ENCODE results near the gene SORCS3. TPM values are rescaled to one million over a fixed set of nuclear protein-coding genes. Genes with fewer than 3 reads are reported as not detected.

Gene SORCS3
- total RNA-seq, 1 donor, result 2.5 TPM

- peaks cover 11% of the 10 kb centered on the region for H3K27me3 ChIP-seq (ENCODE audit: insufficient read depth, low read length)
- no peaks in the 10 kb centered on the region for H3K9me3 ChIP-seq (ENCODE audit: low read depth, low read length)
- no peak overlapping the region for H3K4me3 ChIP-seq (ENCODE audit: low read length)
- H3K4me1 ChIP-seq (ENCODE audit: insufficient read depth, low read length), result no peaks in the 10 kb centered on the region
Observed at GRCh38 chr10:104663563-104663962, 22.5 kb downstream of the SORCS3 start.

GRCh38 chr10:104664205-104664604 lies 23.1 kb downstream of the SORCS3 start:
- H3K9me3 ChIP-seq (ENCODE audit: low read depth, low read length), result no peaks in the 10 kb centered on the region
- no peaks in the 10 kb centered on the region for H3K4me1 ChIP-seq (ENCODE audit: insufficient read depth, low read length)
- H3K27me3 ChIP-seq (ENCODE audit: insufficient read depth, low read length), result peaks cover 10% of the 10 kb centered on the region
- no peak overlapping the region for H3K4me3 ChIP-seq (ENCODE audit: low read length)

GRCh38 chr10:104665174-104665573 lies 24.1 kb downstream of the SORCS3 start:
- no peaks in the 10 kb centered on the region for H3K4me1 ChIP-seq (ENCODE audit: insufficient read depth, low read length)
- H3K4me3 ChIP-seq (ENCODE audit: low read length), result no peak overlapping the region
- no peaks in the 10 kb centered on the region for H3K9me3 ChIP-seq (ENCODE audit: low read depth, low read length)
- H3K27me3 ChIP-seq (ENCODE audit: insufficient read depth, low read length), result peaks cover 2% of the 10 kb centered on the region

- Histone ChIP-seq H3K27me3 (ENCODE audit: insufficient read depth, low read length) (no peaks in the 10 kb centered on the region), H3K4me1 (ENCODE audit: insufficient read depth, low read length) (no peaks in the 10 kb centered on the region), H3K4me3 (ENCODE audit: low read length) (no peak overlapping the region), H3K9me3 (ENCODE audit: low read depth, low read length) (no peaks in the 10 kb centered on the region)
Observed at GRCh38 chr10:104666106-104666505, 25.0 kb downstream of the SORCS3 start.

GRCh38 chr10:104676874-104677273 lies 35.8 kb downstream of the SORCS3 start:
- no peak overlapping the region for H3K4me3 ChIP-seq (ENCODE audit: low read length)
- peaks cover 7% of the 10 kb centered on the region for H3K27me3 ChIP-seq (ENCODE audit: insufficient read depth, low read length)
- no peaks in the 10 kb centered on the region for H3K9me3 ChIP-seq (ENCODE audit: low read depth, low read length)
- H3K4me1 ChIP-seq (ENCODE audit: insufficient read depth, low read length), result no peaks in the 10 kb centered on the region

GRCh38 chr10:104678658-104679057 lies 37.6 kb downstream of the SORCS3 start:
- Histone ChIP-seq H3K4me1 (ENCODE audit: insufficient read depth, low read length) (no peaks in the 10 kb centered on the region), H3K9me3 (ENCODE audit: low read depth, low read length) (no peaks in the 10 kb centered on the region), H3K27me3 (ENCODE audit: insufficient read depth, low read length) (peaks cover 5% of the 10 kb centered on the region), H3K4me3 (ENCODE audit: low read length) (no peak overlapping the region)

- no peaks in the 10 kb centered on the region for H3K4me1 ChIP-seq (ENCODE audit: insufficient read depth, low read length)
- H3K9me3 ChIP-seq (ENCODE audit: low read depth, low read length), result no peaks in the 10 kb centered on the region
- no peak overlapping the region for H3K4me3 ChIP-seq (ENCODE audit: low read length)
- peaks cover 5% of the 10 kb centered on the region for H3K27me3 ChIP-seq (ENCODE audit: insufficient read depth, low read length)
Observed at GRCh38 chr10:104680467-104681401, 39.6 kb downstream of the SORCS3 start.

- Histone ChIP-seq H3K9me3 (ENCODE audit: low read depth, low read length) (no peaks in the 10 kb centered on the region), H3K27me3 (ENCODE audit: insufficient read depth, low read length) (peaks cover 5% of the 10 kb centered on the region), H3K4me3 (ENCODE audit: low read length) (no peak overlapping the region), H3K4me1 (ENCODE audit: insufficient read depth, low read length) (no peaks in the 10 kb centered on the region)
Observed at GRCh38 chr10:104681485-104681884, 40.4 kb downstream of the SORCS3 start.

GRCh38 chr10:104683567-104683966 lies 42.5 kb downstream of the SORCS3 start:
- no peaks in the 10 kb centered on the region for H3K9me3 ChIP-seq (ENCODE audit: low read depth, low read length)
- H3K4me1 ChIP-seq (ENCODE audit: insufficient read depth, low read length), result no peaks in the 10 kb centered on the region
- peaks cover 5% of the 10 kb centered on the region for H3K27me3 ChIP-seq (ENCODE audit: insufficient read depth, low read length)
- H3K4me3 ChIP-seq (ENCODE audit: low read length), result no peak overlapping the region

- no peak overlapping the region for H3K4me3 ChIP-seq (ENCODE audit: low read length)
- no peaks in the 10 kb centered on the region for H3K4me1 ChIP-seq (ENCODE audit: insufficient read depth, low read length)
- no peaks in the 10 kb centered on the region for H3K27me3 ChIP-seq (ENCODE audit: insufficient read depth, low read length)
- H3K9me3 ChIP-seq (ENCODE audit: low read depth, low read length), result no peaks in the 10 kb centered on the region
Observed at GRCh38 chr10:104686829-104687228, 45.7 kb downstream of the SORCS3 start.

GRCh38 chr10:104688251-104689042 lies 47.4 kb downstream of the SORCS3 start:
- Histone ChIP-seq H3K9me3 (ENCODE audit: low read depth, low read length) (no peaks in the 10 kb centered on the region), H3K4me1 (ENCODE audit: insufficient read depth, low read length) (no peaks in the 10 kb centered on the region), H3K4me3 (ENCODE audit: low read length) (no peak overlapping the region), H3K27me3 (ENCODE audit: insufficient read depth, low read length) (no peaks in the 10 kb centered on the region)

GRCh38 chr10:104689105-104689504 lies 48.0 kb downstream of the SORCS3 start:
- H3K4me3 ChIP-seq (ENCODE audit: low read length), result no peak overlapping the region
- no peaks in the 10 kb centered on the region for H3K9me3 ChIP-seq (ENCODE audit: low read depth, low read length)
- H3K4me1 ChIP-seq (ENCODE audit: insufficient read depth, low read length), result no peaks in the 10 kb centered on the region
- H3K27me3 ChIP-seq (ENCODE audit: insufficient read depth, low read length), result no peaks in the 10 kb centered on the region

GRCh38 chr10:104689547-104689946 lies 48.5 kb downstream of the SORCS3 start:
- H3K27me3 ChIP-seq (ENCODE audit: insufficient read depth, low read length), result no peaks in the 10 kb centered on the region
- no peak overlapping the region for H3K4me3 ChIP-seq (ENCODE audit: low read length)

GRCh38 chr10:104690101-104690500 lies 49.0 kb downstream of the SORCS3 start:
- Histone ChIP-seq H3K9me3 (ENCODE audit: low read depth, low read length) (no peaks in the 10 kb centered on the region), H3K4me3 (ENCODE audit: low read length) (no peak overlapping the region), H3K27me3 (ENCODE audit: insufficient read depth, low read length) (no peaks in the 10 kb centered on the region)

More at GRCh38 chr10:104689547-104689946, 48.5 kb downstream of the SORCS3 start:
- Histone ChIP-seq H3K9me3 (ENCODE audit: low read depth, low read length) (no peaks in the 10 kb centered on the region), H3K4me1 (ENCODE audit: insufficient read depth, low read length) (no peaks in the 10 kb centered on the region)

GRCh38 chr10:104690959-104691358 lies 49.9 kb downstream of the SORCS3 start:
- H3K4me3 ChIP-seq (ENCODE audit: low read length), result no peak overlapping the region
- no peaks in the 10 kb centered on the region for H3K27me3 ChIP-seq (ENCODE audit: insufficient read depth, low read length)
- no peaks in the 10 kb centered on the region for H3K4me1 ChIP-seq (ENCODE audit: insufficient read depth, low read length)
- H3K9me3 ChIP-seq (ENCODE audit: low read depth, low read length), result no peaks in the 10 kb centered on the region

More at GRCh38 chr10:104690101-104690500, 49.0 kb downstream of the SORCS3 start:
- H3K4me1 ChIP-seq (ENCODE audit: insufficient read depth, low read length), result no peaks in the 10 kb centered on the region
